ENCODE results near the gene GRK5.

DNA sequence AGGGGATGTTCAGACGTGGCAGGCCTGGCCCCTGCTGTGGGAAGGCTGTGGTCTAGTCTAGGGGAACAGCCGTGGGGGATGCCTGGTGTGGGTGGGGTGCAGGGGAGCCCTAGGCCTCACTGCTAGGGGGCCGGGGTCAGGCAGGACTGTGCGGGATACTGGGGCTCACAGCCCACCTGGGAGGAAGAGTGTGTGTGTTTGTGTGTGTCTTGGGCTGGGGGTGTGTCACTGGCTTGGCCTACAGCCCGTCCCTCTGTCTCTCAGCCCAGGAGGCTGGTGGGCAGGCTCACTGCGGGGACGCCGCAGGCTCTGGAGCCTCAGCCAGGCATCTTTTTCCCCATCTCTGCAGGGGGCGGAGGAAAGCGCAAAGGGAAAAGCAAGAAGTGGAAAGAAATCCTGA is 118.8 kb downstream of the GRK5 start:
- TF ChIP-seq POLR2A (IDR thresholded peaks at IDR 0.05): no peak
- TF ChIP-seq, protein P1, sequence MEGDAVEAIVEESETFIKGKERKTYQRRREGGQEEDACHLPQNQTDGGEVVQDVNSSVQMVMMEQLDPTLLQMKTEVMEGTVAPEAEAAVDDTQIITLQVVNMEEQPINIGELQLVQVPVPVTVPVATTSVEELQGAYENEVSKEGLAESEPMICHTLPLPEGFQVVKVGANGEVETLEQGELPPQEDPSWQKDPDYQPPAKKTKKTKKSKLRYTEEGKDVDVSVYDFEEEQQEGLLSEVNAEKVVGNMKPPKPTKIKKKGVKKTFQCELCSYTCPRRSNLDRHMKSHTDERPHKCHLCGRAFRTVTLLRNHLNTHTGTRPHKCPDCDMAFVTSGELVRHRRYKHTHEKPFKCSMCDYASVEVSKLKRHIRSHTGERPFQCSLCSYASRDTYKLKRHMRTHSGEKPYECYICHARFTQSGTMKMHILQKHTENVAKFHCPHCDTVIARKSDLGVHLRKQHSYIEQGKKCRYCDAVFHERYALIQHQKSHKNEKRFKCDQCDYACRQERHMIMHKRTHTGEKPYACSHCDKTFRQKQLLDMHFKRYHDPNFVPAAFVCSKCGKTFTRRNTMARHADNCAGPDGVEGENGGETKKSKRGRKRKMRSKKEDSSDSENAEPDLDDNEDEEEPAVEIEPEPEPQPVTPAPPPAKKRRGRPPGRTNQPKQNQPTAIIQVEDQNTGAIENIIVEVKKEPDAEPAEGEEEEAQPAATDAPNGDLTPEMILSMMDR (IDR thresholded peaks at IDR 0.05): no peak

All from tibial nerve (tissue), 3 donors.